PC-3 (cell line): Measurements from ENCODE around the gene LRRC42. TPM values are rescaled to one million over a fixed set of nuclear protein-coding genes. Genes with fewer than 3 reads are reported as not detected.

Experiments
- ATAC-seq: fragments of 200-7000 bp; cut with Tn5 transposase; 2 replicates; pipeline ENCODE4 v1.9.1; 2020; ENCODE audit warnings: mild to moderate bottlenecking, moderate library complexity
- BruUV-seq: library from RNA; stranded (reverse); fragments of 400-500 nt; replicated peaks from 2 replicates; lab custom pipeline; 2021; lab: Mats Ljungman, UMichigan
- CTCF ChIA-PET: fragments of 300-600 bp; sonication (Branson Sonifier 250); formaldehyde crosslinking; loops from one replicate; lab custom pipeline; 2022; ENCODE audit warnings: antibody characterized with exemption; lab: Charles Lee
- POLR2A ChIA-PET: fragments of 300-600 bp; sonication (Branson Sonifier 250); formaldehyde crosslinking; loops from one replicate; lab custom pipeline; 2022; ENCODE audit warnings: antibody characterized with exemption; ENCODE audit not compliant: unreplicated experiment; lab: Charles Lee
- DNase-seq: peaks from one replicate; pipeline ENCODE4 v3.0.0-alpha.2; 2015
- H2AFZ ChIP-seq: fragments of 300-600 bp; sonication (generic); 2 replicates; pipeline ENCODE4 v1.6.0; 2016; ENCODE audit warnings: antibody characterized with exemption, low read length
- H3F3A ChIP-seq: fragments of 300-600 bp; sonication (generic); one replicate; pipeline ENCODE4 v1.6.0; 2017; ENCODE audit warnings: antibody characterized with exemption, low read length, control low read depth, mild to moderate bottlenecking; ENCODE audit not compliant: unreplicated experiment
- H3K27ac ChIP-seq: fragments of 300-600 bp; sonication (generic); 2 replicates; pipeline ENCODE4 v1.5.1; 2016; ENCODE audit warnings: mild to moderate bottlenecking, low read length
- H3K27me3 ChIP-seq: fragments of 300-600 bp; sonication (generic); 2 replicates; pipeline ENCODE4 v1.6.1; 2016; ENCODE audit warnings: low read length, mixed read lengths
- H3K36me3 ChIP-seq: fragments of 300-600 bp; sonication (generic); 2 replicates; pipeline ENCODE4 v1.6.1; 2016; ENCODE audit warnings: low read depth, mixed run types, low read length, mixed read lengths
- H3K4me1 ChIP-seq: fragments of 300-600 bp; sonication (generic); 2 replicates; pipeline ENCODE4 v1.5.1; 2016; ENCODE audit warnings: low read length; ENCODE audit not compliant: insufficient read depth
- H3K4me2 ChIP-seq: fragments of 300-600 bp; sonication (generic); 2 replicates; pipeline ENCODE4 v1.6.0; 2016; ENCODE audit warnings: low read length
- H3K4me3 ChIP-seq: fragments of 300-600 bp; sonication (generic); 2 replicates; pipeline ENCODE4 v1.5.1; 2016; ENCODE audit warnings: mild to moderate bottlenecking, low read length, mixed read lengths
- H3K79me2 ChIP-seq: fragments of 300-600 bp; sonication (generic); 2 replicates; pipeline ENCODE4 v1.6.1; 2017; ENCODE audit warnings: low read length, mixed read lengths
- H3K9ac ChIP-seq: fragments of 300-600 bp; sonication (generic); 2 replicates; pipeline ENCODE4 v1.6.0; 2016; ENCODE audit warnings: mild to moderate bottlenecking, low read length
- H3K9me2 ChIP-seq: fragments of 300-600 bp; sonication (generic); replicated peaks from 2 replicates; pipeline ENCODE4 v1.6.1; 2016; ENCODE audit warnings: mixed run types, low read length, mixed read lengths
- H3K9me3 ChIP-seq: fragments of 300-600 bp; sonication (generic); 2 replicates; pipeline ENCODE4 v1.6.1; 2016; ENCODE audit warnings: low read length, mixed read lengths
- H4K20me1 ChIP-seq: fragments of 300-600 bp; sonication (generic); 2 replicates; pipeline ENCODE4 v1.6.1; 2016; ENCODE audit warnings: low read length, mixed read lengths
- CTCF ChIP-seq: fragments of 300-600 bp; sonication (generic); conservative IDR thresholded peaks from 2 replicates; pipeline ENCODE4 v1.5.1; 2017; ENCODE audit warnings: antibody characterized with exemption, low read depth, mild to moderate bottlenecking, low read length
- EZH2 ChIP-seq: fragments of 300-600 bp; sonication (generic); IDR thresholded peaks from one replicate; pipeline ENCODE4 v1.6.1; 2017; ENCODE audit warnings: antibody characterized with exemption, mild to moderate bottlenecking, low read length; ENCODE audit not compliant: unreplicated experiment
- EZH2phosphoT487 ChIP-seq: fragments of 300-600 bp; sonication (generic); IDR thresholded peaks from 2 replicates; pipeline ENCODE4 v1.6.1; 2018; ENCODE audit warnings: mild to moderate bottlenecking, antibody characterized with exemption, low read length, borderline replicate concordance
- intact Hi-C: fragments of 100-400 bp; cut with micrococcal nuclease; formaldehyde crosslinking; loops from 2 replicates; pipeline ENCODE4 v1.9.0; 2023
- total RNA-seq: library from RNA; depleted of rRNA; stranded (reverse); fragments of >200 nt; gene quantifications from 2 replicates; pipeline ENCODE4 v1.2.3, GENCODE V29; 2014

Gene LRRC42
- total RNA-seq, 1 experiment from 2014 or later: 27.3 TPM

GRCh38 chr1:53995683-53996082 is 49.5 kb downstream of the LRRC42 start:
- no peak overlapping the region for H3K9ac ChIP-seq
- no peaks in the 10 kb centered on the region for H3K27me3 ChIP-seq
- ChIA-PET CTCF (no interaction called here), POLR2A (no interaction called here)
- no peak for TF ChIP-seq EZH2phosphoT487
- TF ChIP-seq EZH2: no peak
- no peak for TF ChIP-seq CTCF
- H3K4me3 ChIP-seq: no peak overlapping the region
- no peak for ATAC-seq
- no peak for DNase-seq
- no peak overlapping the region for H2AFZ ChIP-seq
- no peak overlapping the region for H3K27ac ChIP-seq
- H3K36me3 ChIP-seq: no peaks in the 10 kb centered on the region
- H3K79me2 ChIP-seq: no peaks in the 10 kb centered on the region
- BruUV-seq: no TSS peak
- H3K9me2 ChIP-seq: no peaks in the 10 kb centered on the region
- H3F3A ChIP-seq: no peaks in the 10 kb centered on the region
- no peaks in the 10 kb centered on the region for H3K4me1 ChIP-seq
- no peaks in the 10 kb centered on the region for H4K20me1 ChIP-seq
- no peaks in the 10 kb centered on the region for H3K9me3 ChIP-seq
- H3K4me2 ChIP-seq: no peak overlapping the region
- intact Hi-C loops: no loop called here

- TF ChIP-seq EZH2phosphoT487 (no peak), CTCF (no peak), EZH2 (no peak)
- Histone ChIP-seq H3K79me2 (no peaks in the 10 kb centered on the region), H3K4me3 (no peak overlapping the region), H3K27me3 (no peaks in the 10 kb centered on the region), H3K36me3 (no peaks in the 10 kb centered on the region), H3K27ac (no peak overlapping the region), H3K9me3 (no peaks in the 10 kb centered on the region), H3K9ac (no peak overlapping the region), H3K9me2 (no peaks in the 10 kb centered on the region), H3K4me1 (no peaks in the 10 kb centered on the region), H4K20me1 (no peaks in the 10 kb centered on the region), H3K4me2 (no peak overlapping the region), H2AFZ (no peak overlapping the region), H3F3A (no peaks in the 10 kb centered on the region)
- no peak for ATAC-seq
- BruUV-seq: no TSS peak
- ChIA-PET CTCF (no interaction called here), POLR2A (interaction anchor here (0.6 kb wide), 1 partner anchor 1593 kb away, joined by 3 read pairs; no protein-coding TSS in a partner anchor)
- intact Hi-C loops: no loop called here
- no peak for DNase-seq
Observed at GRCh38 chr1:53998223-53998622, 52.1 kb downstream of the LRRC42 start.

GRCh38 chr1:53999920-54000319 is 53.8 kb downstream of the LRRC42 start:
- DNase-seq (no peak), ATAC-seq (no peak)
- Histone ChIP-seq H3K9me2 (no peaks in the 10 kb centered on the region), H3K79me2 (no peaks in the 10 kb centered on the region), H3K27ac (no peak overlapping the region), H3K4me3 (no peak overlapping the region), H3K27me3 (no peaks in the 10 kb centered on the region), H3K4me2 (no peak overlapping the region), H3K9ac (no peak overlapping the region), H3K9me3 (no peaks in the 10 kb centered on the region), H3K36me3 (no peaks in the 10 kb centered on the region), H2AFZ (no peak overlapping the region), H3F3A (no peaks in the 10 kb centered on the region), H4K20me1 (no peaks in the 10 kb centered on the region), H3K4me1 (no peaks in the 10 kb centered on the region)
- no peak for TF ChIP-seq EZH2phosphoT487
- TF ChIP-seq EZH2: no peak
- TF ChIP-seq CTCF: no peak
- intact Hi-C loops: no loop called here
- POLR2A ChIA-PET: no interaction called here
- CTCF ChIA-PET: no interaction called here
- no TSS peak for BruUV-seq
